Colonic mucosa (tissue), 4 donors: ENCODE measurements around the gene PDZRN3. TPM values are rescaled to one million over a fixed set of nuclear protein-coding genes. Genes with fewer than 3 reads are reported as not detected.
"Not testable (repeated sequence)": the region's sequence is repeated elsewhere in the genome, so short reads cannot be mapped to it uniquely, and the experiment has no call there.

Experiments
- DNase-seq: peaks from one replicate; pipeline ENCODE4 v3.0.0-alpha.2; 2020
- H3K27ac ChIP-seq: fragments of 200-600 bp; one replicate; pipeline ENCODE4 v1.8.0; 2021
- H3K27me3 ChIP-seq: fragments of 200-600 bp; one replicate; pipeline ENCODE4 v1.8.0; 2021
- H3K36me3 ChIP-seq: fragments of 200-600 bp; one replicate; pipeline ENCODE4 v1.8.0; 2021
- H3K4me1 ChIP-seq: fragments of 200-600 bp; one replicate; pipeline ENCODE4 v1.8.0; 2021; ENCODE audit warnings: mild to moderate bottlenecking
- H3K4me3 ChIP-seq: fragments of 200-600 bp; one replicate; pipeline ENCODE4 v1.8.0; 2021
- H3K9ac ChIP-seq, 2 donors: one replicate each; pipeline ENCODE4 v1.7.0; 2013; ENCODE audit warnings: control low read depth in 2 of 2, low read depth in 2 of 2, low read length in 2 of 2
- H3K9me3 ChIP-seq: fragments of 200-600 bp; one replicate; pipeline ENCODE4 v1.8.0; 2021
- intact Hi-C: fragments of 100-400 bp; cut with DNase I; formaldehyde crosslinking; loops from one replicate; pipeline ENCODE4 v1.14.1; 2022
- total RNA-seq, 2 donors: library from RNA; stranded (reverse); fragmentation: NEBNext Ultra II Directional in 1 of 2; extraction: Animal tissue kit (Norgen Biotek cat#: 25700) in 1 of 2; gene quantifications; one replicate each; pipeline ENCODE4 v1.2.1, GENCODE V29; 2021
- TF ChIP-seq, protein P1 (sequence below): fragments of 200-600 bp; IDR thresholded peaks from one replicate; pipeline ENCODE4 v1.8.0; 2022; ENCODE audit warnings: antibody characterized with exemption, mild to moderate bottlenecking
- donor health status: healthy.
- donor health status: DM: no; HTN: no; CAD: no.
- donor health status: DM: no; HTN: no; CAD: no.

PDZRN3 gene
- total RNA-seq, 2 donors from 2014 or later: 13.6 to 19.1 TPM

DNA sequence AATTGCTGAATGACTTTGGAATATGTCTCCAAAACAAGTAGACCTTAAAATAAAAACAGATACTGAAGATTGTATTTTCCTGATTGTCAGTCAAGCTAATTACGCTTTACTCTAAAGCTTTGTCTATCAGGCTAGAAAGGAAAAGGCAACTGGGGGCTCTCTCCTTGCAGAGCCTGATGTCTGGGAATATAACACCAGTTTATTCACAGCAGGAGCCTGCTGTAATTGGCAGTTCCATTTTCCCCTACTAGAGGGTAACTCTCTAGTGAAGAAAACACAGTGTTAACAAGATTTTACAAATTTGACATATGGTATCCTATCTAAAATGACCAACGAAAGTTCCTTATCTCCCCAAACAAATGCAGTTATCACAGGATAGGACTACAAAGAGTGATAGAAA is 158.8 kb downstream of the PDZRN3 start:
- no peak for DNase-seq
- Histone ChIP-seq H3K9me3 (no peaks in the 10 kb centered on the region), H3K27me3 (no peaks in the 10 kb centered on the region), H3K27ac (no peak overlapping the region), H3K4me3 (no peak overlapping the region), H3K4me1 (no peaks in the 10 kb centered on the region), H3K36me3 (no peaks in the 10 kb centered on the region), H3K9ac (no peak overlapping the region)
- TF ChIP-seq, protein P1, sequence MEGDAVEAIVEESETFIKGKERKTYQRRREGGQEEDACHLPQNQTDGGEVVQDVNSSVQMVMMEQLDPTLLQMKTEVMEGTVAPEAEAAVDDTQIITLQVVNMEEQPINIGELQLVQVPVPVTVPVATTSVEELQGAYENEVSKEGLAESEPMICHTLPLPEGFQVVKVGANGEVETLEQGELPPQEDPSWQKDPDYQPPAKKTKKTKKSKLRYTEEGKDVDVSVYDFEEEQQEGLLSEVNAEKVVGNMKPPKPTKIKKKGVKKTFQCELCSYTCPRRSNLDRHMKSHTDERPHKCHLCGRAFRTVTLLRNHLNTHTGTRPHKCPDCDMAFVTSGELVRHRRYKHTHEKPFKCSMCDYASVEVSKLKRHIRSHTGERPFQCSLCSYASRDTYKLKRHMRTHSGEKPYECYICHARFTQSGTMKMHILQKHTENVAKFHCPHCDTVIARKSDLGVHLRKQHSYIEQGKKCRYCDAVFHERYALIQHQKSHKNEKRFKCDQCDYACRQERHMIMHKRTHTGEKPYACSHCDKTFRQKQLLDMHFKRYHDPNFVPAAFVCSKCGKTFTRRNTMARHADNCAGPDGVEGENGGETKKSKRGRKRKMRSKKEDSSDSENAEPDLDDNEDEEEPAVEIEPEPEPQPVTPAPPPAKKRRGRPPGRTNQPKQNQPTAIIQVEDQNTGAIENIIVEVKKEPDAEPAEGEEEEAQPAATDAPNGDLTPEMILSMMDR: no peak
- intact Hi-C loops: no loop called here

DNA sequence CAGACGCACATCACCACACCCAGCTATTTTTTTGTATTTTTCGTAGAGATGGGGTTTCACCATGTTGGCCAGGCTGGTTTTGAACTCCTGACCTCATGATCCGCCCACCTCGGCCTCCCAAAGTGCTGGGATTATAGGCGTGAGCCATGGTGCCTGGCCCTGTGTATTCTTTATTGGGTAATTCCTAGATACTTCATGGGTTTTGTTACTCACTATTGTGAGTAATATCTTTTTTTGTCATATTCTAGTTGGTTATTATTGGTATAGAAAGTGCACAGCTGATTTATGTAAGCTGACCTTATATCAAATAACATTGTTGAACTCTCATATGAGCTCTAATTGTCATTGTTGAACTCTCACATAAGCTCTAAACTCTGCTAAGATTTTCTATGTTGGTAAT is 160.6 kb downstream of the PDZRN3 start:
- H3K27ac ChIP-seq, intact Hi-C loops: not testable (repeated sequence)

DNA sequence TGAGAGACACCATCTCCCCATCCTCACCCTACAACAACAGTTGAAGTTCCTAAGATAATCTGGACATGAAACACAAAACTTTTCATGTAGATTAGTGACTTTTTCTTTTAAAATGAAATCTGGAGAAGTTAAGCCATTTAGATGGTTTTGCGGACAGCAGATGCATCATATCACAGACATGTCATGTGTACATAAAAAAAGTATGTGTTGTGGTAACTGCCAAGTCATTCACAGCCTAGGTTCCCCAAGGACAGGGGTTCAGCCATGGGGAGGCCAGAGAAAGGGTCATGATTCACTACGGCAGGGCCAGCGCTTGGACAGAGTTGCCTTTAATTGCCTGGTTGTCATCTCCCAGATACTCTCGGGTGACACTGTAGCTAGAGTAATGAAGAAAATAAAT is 163.2 kb downstream of the PDZRN3 start:
- H3K36me3 ChIP-seq: no peaks in the 10 kb centered on the region
- no peak overlapping the region for H3K27ac ChIP-seq
- no peaks in the 10 kb centered on the region for H3K9me3 ChIP-seq
- no peak overlapping the region for H3K4me3 ChIP-seq
- H3K27me3 ChIP-seq: no peaks in the 10 kb centered on the region
- intact Hi-C loops: no loop called here
- no peaks in the 10 kb centered on the region for H3K4me1 ChIP-seq
- TF ChIP-seq, protein P1: no peak
- no peak for DNase-seq
- no peak overlapping the region for H3K9ac ChIP-seq

More for the DNA sequence above, 160.6 kb downstream of the PDZRN3 start:
- H3K9me3 ChIP-seq, H3K4me1 ChIP-seq, H3K27me3 ChIP-seq, H3K4me3 ChIP-seq, H3K36me3 ChIP-seq, DNase-seq, H3K9ac ChIP-seq: not testable (repeated sequence)

DNA sequence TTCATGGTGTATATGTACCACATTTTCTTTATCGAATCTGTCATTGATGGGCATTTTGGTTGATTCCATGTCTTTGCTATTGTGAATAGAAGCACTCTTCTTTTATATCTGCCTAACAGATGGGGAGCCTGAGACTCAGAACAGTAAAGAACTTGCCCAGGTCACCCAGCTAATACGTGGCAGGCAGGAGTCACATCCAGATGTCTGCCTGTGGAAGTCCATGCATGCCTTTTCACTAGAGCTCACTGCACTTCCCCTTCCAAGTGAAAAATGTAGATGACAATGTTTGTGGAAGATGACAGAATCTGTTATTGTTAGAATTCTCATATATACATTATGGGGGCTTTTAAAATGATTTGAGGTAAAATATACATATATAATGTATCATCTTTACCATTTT is 165.0 kb downstream of the PDZRN3 start:
- Histone ChIP-seq H3K27me3 (no peaks in the 10 kb centered on the region), H3K36me3 (no peaks in the 10 kb centered on the region), H3K4me3 (no peak overlapping the region), H3K9ac (no peak overlapping the region), H3K9me3 (no peaks in the 10 kb centered on the region), H3K4me1 (no peaks in the 10 kb centered on the region), H3K27ac (no peak overlapping the region)
- intact Hi-C loops: no loop called here
- TF ChIP-seq, protein P1: no peak
- no peak for DNase-seq

DNA sequence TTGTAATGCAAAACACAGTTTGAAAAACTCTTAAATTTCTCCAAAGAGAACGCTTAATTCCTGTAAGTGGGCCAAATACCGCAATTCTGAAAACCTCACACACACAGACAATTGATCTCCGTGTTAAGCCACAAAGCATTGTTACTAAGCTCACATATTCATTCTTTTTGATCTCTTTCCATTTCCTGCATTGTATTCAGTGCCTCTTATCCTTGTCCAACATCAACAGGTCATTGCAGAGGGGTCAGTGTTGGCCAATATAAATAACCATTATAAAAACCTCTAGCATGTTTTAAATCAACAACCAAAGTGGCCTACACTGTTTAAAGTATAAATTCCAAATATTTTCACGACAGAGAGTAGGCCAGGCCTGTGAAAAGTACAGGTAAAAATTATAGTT is 171.1 kb downstream of the PDZRN3 start:
- intact Hi-C loops: no loop called here
- no peak overlapping the region for H3K9ac ChIP-seq
- no peak for DNase-seq
- no peak overlapping the region for H3K27ac ChIP-seq
- no peaks in the 10 kb centered on the region for H3K9me3 ChIP-seq
- no peak overlapping the region for H3K4me3 ChIP-seq
- TF ChIP-seq, protein P1: no peak
- no peaks in the 10 kb centered on the region for H3K27me3 ChIP-seq
- H3K4me1 ChIP-seq: no peaks in the 10 kb centered on the region
- H3K36me3 ChIP-seq: no peaks in the 10 kb centered on the region

DNA sequence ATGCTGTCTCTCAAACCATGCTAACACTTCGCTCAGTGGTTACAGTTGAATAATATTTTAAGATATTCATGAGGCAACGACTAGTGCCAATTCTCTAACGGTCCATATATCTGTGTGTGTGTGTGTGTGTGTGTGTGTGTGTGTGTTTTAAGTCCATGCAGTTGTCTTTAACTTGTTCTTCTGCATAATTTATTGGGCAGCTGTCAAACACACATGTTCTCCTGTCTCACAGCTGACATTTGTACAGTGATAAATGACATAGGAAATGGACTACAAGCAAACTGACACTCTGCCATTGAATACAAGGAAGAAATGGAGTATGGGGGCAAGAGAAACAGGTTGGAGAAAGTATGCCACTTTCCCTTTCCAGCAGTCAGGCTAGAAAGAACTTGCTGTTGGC is 172.0 kb downstream of the PDZRN3 start:
- intact Hi-C loops: no loop called here
- H3K27ac ChIP-seq: no peak overlapping the region

More for the DNA sequence above, 172.0 kb downstream of the PDZRN3 start:
- Histone ChIP-seq H3K27me3 (no peaks in the 10 kb centered on the region), H3K4me3 (no peak overlapping the region), H3K36me3 (no peaks in the 10 kb centered on the region), H3K9ac (no peak overlapping the region), H3K4me1 (no peaks in the 10 kb centered on the region), H3K9me3 (no peaks in the 10 kb centered on the region)
- TF ChIP-seq, protein P1: no peak
- no peak for DNase-seq
